HepG2 (cell line): ENCODE measurements around the gene GJC2. TPM values are rescaled to one million over a fixed set of nuclear protein-coding genes. Genes with fewer than 3 reads are reported as not detected.
A peak's percentile ranks its signal among the peaks of the same experiment; 100 is the strongest.

ENCODE experiments used
- ATF3 ChIP-seq: sonication (generic); formaldehyde crosslinking; IDR thresholded peaks from 2 replicates; pipeline ENCODE4 v1.4.0; 2020; ENCODE audit warnings: missing genetic modification reagents
- E2F1 ChIP-seq: sonication (generic); formaldehyde crosslinking; IDR thresholded peaks from 2 replicates; pipeline ENCODE4 v1.5.0; 2020; ENCODE audit warnings: missing genetic modification reagents
- HDAC6 ChIP-seq: fragments of 200-600 bp; sonication (generic); IDR thresholded peaks from 2 replicates; pipeline ENCODE4 v1.7.0; 2017; ENCODE audit warnings: mild to moderate bottlenecking, antibody characterized with exemption, low read length, low read depth
- HIC2 ChIP-seq: sonication (generic); formaldehyde crosslinking; IDR thresholded peaks from 2 replicates; pipeline ENCODE4 v1.9.0; 2022; ENCODE audit warnings: low read depth, missing genetic modification reagents
- KLF15 ChIP-seq: sonication (generic); formaldehyde crosslinking; IDR thresholded peaks from 2 replicates; pipeline ENCODE4 v1.8.1; 2023; ENCODE audit warnings: borderline replicate concordance, mild to moderate bottlenecking, inconsistent platforms, missing genetic modification reagents, mixed read lengths
- NAIF1 ChIP-seq: sonication (generic); formaldehyde crosslinking; IDR thresholded peaks from 2 replicates; pipeline ENCODE4 v1.5.0; 2020; ENCODE audit warnings: mild to moderate bottlenecking, missing genetic modification reagents, borderline replicate concordance
- ZBED4 ChIP-seq: sonication (generic); formaldehyde crosslinking; IDR thresholded peaks from 2 replicates; pipeline ENCODE4 v1.4.0; 2020; ENCODE audit warnings: missing genetic modification reagents, borderline replicate concordance
- ZBTB37 ChIP-seq: sonication (generic); formaldehyde crosslinking; IDR thresholded peaks from 2 replicates; pipeline ENCODE4 v1.4.0; 2020; ENCODE audit warnings: mild to moderate bottlenecking, missing genetic modification reagents
- ZNF503 ChIP-seq: sonication (generic); formaldehyde crosslinking; IDR thresholded peaks from 2 replicates; pipeline ENCODE4 v1.4.0; 2020; ENCODE audit warnings: missing genetic modification reagents
- ZNF687 ChIP-seq: sonication (generic); formaldehyde crosslinking; IDR thresholded peaks from 2 replicates; pipeline ENCODE4 v1.5.1; 2020; ENCODE audit warnings: mild to moderate bottlenecking, missing genetic modification reagents, moderate library complexity
- polyA plus RNA-seq, 8 experiments: library from polyadenylated mRNA; depleted of rRNA in 3 of 8; stranded (reverse) in 7 of 8; unstranded in 1 of 8; fragments of >200 nt; fragmentation: Illumina TruSeq in 4 of 8; extraction: Trizol in 4 of 8; gene quantifications; 2 replicates each; pipeline versions ENCODE4 v1.2.1 to v1.2.3, GENCODE V29; 2011 to 2016; ENCODE audit warnings: low read depth in 4 of 8, missing spikeins in 1 of 8, mixed read lengths in 1 of 8; ENCODE audit not compliant: insufficient read depth in 1 of 8
- total RNA-seq, 5 experiments: library from RNA; depleted of rRNA; stranded (reverse); fragments of >200 nt; fragmentation: Illumina TruSeq; extraction: Trizol; gene quantifications; 2 replicates each; pipeline ENCODE4 v1.2.3, GENCODE V29; 2016; ENCODE audit warnings: low read depth in 1 of 5

The GJC2 gene
- total and polyA plus RNA-seq, 2 of the 13 experiments (the other 11 are each of a cell fraction or from before 2014, with no cell fraction given), result 1.6 to 3.8 TPM

- TF ChIP-seq ZBED4 (CRISPR knock-in tag), result no peak
- no peak for TF ChIP-seq E2F1
- no peak for TF ChIP-seq ZNF687 (CRISPR knock-in tag)
- no peak for TF ChIP-seq HDAC6
- TF ChIP-seq KLF15 (CRISPR knock-in tag), result no peak
- TF ChIP-seq HIC2 (CRISPR knock-in tag), result peak; percentile 61; the same call in 1 of the 2 replicates
- no peak for TF ChIP-seq ZBTB37
- TF ChIP-seq ATF3 (CRISPR knock-in tag), result no peak
- 0 out of 2 replicates have a peak, but pooled peaks have one; percentile 4 for TF ChIP-seq NAIF1
- no peak for TF ChIP-seq ZNF503 (CRISPR knock-in tag)
Observed at GRCh38 chr1:228166170-228166936, 16.6 kb downstream of the GJC2 start (continued).
